ENCODE results near the gene SNX20. TPM values are rescaled to one million over a fixed set of nuclear protein-coding genes. Genes with fewer than 3 reads are reported as not detected.

SNX20 gene
- total RNA-seq, 4 donors from 2014 or later, result 0.76 to 7.7 (median 4.4) TPM

GRCh38 chr16:50640391-50640790 is 40.7 kb downstream of the SNX20 start:
- Histone ChIP-seq H3K36me3 (no peaks in the 10 kb centered on the region), H3K27ac (no peak overlapping the region), H3K9me3 (no peaks in the 10 kb centered on the region), H3K27me3 (no peaks in the 10 kb centered on the region), H3K4me3 (no peak overlapping the region), H3K4me1 (no peaks in the 10 kb centered on the region)
- intact Hi-C loops (cut with DNase I; ENCODE audit: low total_unique reads), result no loop called here
- DNase-seq, result no peak
- TF ChIP-seq CTCF (IDR thresholded peaks at IDR 0.05) (no peak), POLR2A (IDR thresholded peaks at IDR 0.05) (no peak)

GRCh38 chr16:50638816-50639670 is 42.1 kb downstream of the SNX20 start:
- intact Hi-C loops (cut with DNase I; ENCODE audit: low total_unique reads), result no loop called here

GRCh38 chr16:50637716-50638602 is 43.2 kb downstream of the SNX20 start:
- Histone ChIP-seq H3K4me3 (no peak overlapping the region), H3K27ac (no peak overlapping the region), H3K27me3 (no peaks in the 10 kb centered on the region), H3K4me1 (no peaks in the 10 kb centered on the region), H3K36me3 (no peaks in the 10 kb centered on the region), H3K9me3 (no peaks in the 10 kb centered on the region)
- DNase-seq, result no peak
- intact Hi-C loops (cut with DNase I; ENCODE audit: low total_unique reads), result no loop called here
- no peak for TF ChIP-seq POLR2A (IDR thresholded peaks at IDR 0.05)
- no peak for TF ChIP-seq CTCF (IDR thresholded peaks at IDR 0.05)

More at GRCh38 chr16:50638816-50639670, 42.1 kb downstream of the SNX20 start:
- no peak overlapping the region for H3K4me3 ChIP-seq
- no peaks in the 10 kb centered on the region for H3K9me3 ChIP-seq
- H3K36me3 ChIP-seq, result no peaks in the 10 kb centered on the region
- no peaks in the 10 kb centered on the region for H3K4me1 ChIP-seq
- H3K27me3 ChIP-seq, result no peaks in the 10 kb centered on the region
- DNase-seq, result no peak
- H3K27ac ChIP-seq, result no peak overlapping the region
- TF ChIP-seq POLR2A (IDR thresholded peaks at IDR 0.05) (no peak), CTCF (IDR thresholded peaks at IDR 0.05) (no peak)

GRCh38 chr16:50636753-50637374 is 44.2 kb downstream of the SNX20 start:
- intact Hi-C loops (cut with DNase I; ENCODE audit: low total_unique reads), result no loop called here
- Histone ChIP-seq H3K4me3 (no peak overlapping the region), H3K36me3 (no peaks in the 10 kb centered on the region), H3K4me1 (no peaks in the 10 kb centered on the region), H3K9me3 (no peaks in the 10 kb centered on the region), H3K27me3 (no peaks in the 10 kb centered on the region), H3K27ac (no peak overlapping the region)
- TF ChIP-seq POLR2A (IDR thresholded peaks at IDR 0.05), result no peak
- TF ChIP-seq CTCF (IDR thresholded peaks at IDR 0.05), result no peak
- DNase-seq, result no peak
